Pancreas (tissue), 10 donors: ENCODE data around the gene NEK7. TPM values are rescaled to one million over a fixed set of nuclear protein-coding genes. Genes with fewer than 3 reads are reported as not detected.

Experiments
- ATAC-seq, 4 donors: fragments of 200-7000 bp; cut with Tn5 transposase; one replicate each; pipeline versions ENCODE4 v1.8.0 to v1.9.1; 2020; ENCODE audit warnings: mild to moderate bottlenecking in 4 of 4, moderate library complexity in 4 of 4
- DNase-seq, 6 donors: peaks; one replicate each; pipeline ENCODE4 v3.0.0-alpha.2; 2020
- FAIRE-seq: peaks from 2 replicates; lab custom pipeline; 2012; peaks lifted over from hg19 to GRCh38; lab: Jason Lieb, UNC
- H3K27ac ChIP-seq, 4 donors: fragments of 200-600 bp; sonication (generic); 1 replicate in 3 of 4; 2 replicates in 1 of 4; pipeline versions ENCODE4 v1.5.0 to v1.8.0; 2020
- H3K27me3 ChIP-seq, 4 donors: fragments of 200-600 bp; one replicate each; pipeline ENCODE4 v1.8.0; 2021
- H3K36me3 ChIP-seq, 3 donors: fragments of 200-600 bp; sonication (generic) in 1 of 3; one replicate each; pipeline versions ENCODE4 v1.5.0 to v1.8.0; 2020 to 2021
- H3K4me1 ChIP-seq, 3 donors: fragments of 200-600 bp; one replicate each; pipeline ENCODE4 v1.8.0; 2021
- H3K4me3 ChIP-seq, 4 donors: fragments of 200-600 bp; sonication (generic) in 2 of 4; one replicate each; pipeline versions ENCODE4 v1.5.0 to v1.8.0; 2020 to 2021
- H3K9me3 ChIP-seq, 4 donors: fragments of 200-600 bp; one replicate each; pipeline ENCODE4 v1.8.0; 2021
- CTCF ChIP-seq, 4 donors: fragments of 200-600 bp; sonication (generic) in 3 of 4; IDR thresholded peaks; one replicate each; pipeline versions ENCODE4 v1.5.0 to v1.8.0; 2021; ENCODE audit warnings: antibody characterized with exemption in 4 of 4
- WGBS, 2 donors: extraction: QIAGEN DNeasy Blood & Tissue Kit; methylation state at CpG; one replicate each; pipeline ENCODE4 v1.1.7; 2013; 5-methylcytosine and 5-hydroxymethylcytosine counted together
- intact Hi-C, 3 donors: fragments of 100-400 bp; cut with DNase I; formaldehyde crosslinking; loops; one replicate each; pipeline versions ENCODE4 v1.11.1 to v1.14.2; 2022
- polyA plus RNA-seq, 2 donors: library from polyadenylated mRNA; stranded (reverse); fragments of 200-250 nt; gene quantifications; one replicate each; pipeline ENCODE4 v1.2.3, GENCODE V29; 2013
- total RNA-seq, 6 donors: library from RNA; stranded (reverse); fragmentation: NEBNext Ultra II Directional in 4 of 6; extraction: Animal tissue kit (Norgen Biotek cat#: 25700) in 4 of 6; gene quantifications; one replicate each; pipeline versions ENCODE4 v1.2.1 to v1.2.4, GENCODE V29; 2021 to 2023
- donor health status: healthy with polysubstance abuse.
- donor health status: DM: no; HTN: no; CAD: no; lungs with moderate emphysema.
- donor health status: DM: no; HTN: no; CAD: no.
- donor health status: control.
- donor health status: control.
- donor health status: Bipolar disorder and iron deficiency.
- donor health status: DM: yes; HTN: yes; CAD: no.
- donor health status: DM: no; HTN: no; CAD: no.
- donor health status: DM: no; HTN: no; CAD: no.
- donor health status: DM: yes; HTN: yes; CAD: no.

The NEK7 gene
- total and polyA plus RNA-seq, 8 donors = 8.0 to 36.3 (median 20.9) TPM

- Histone ChIP-seq H3K27me3 (no peaks in the 10 kb centered on the region), H3K36me3 (no peaks in the 10 kb centered on the region), H3K4me3 (no peak overlapping the region), H3K9me3 (no peaks in the 10 kb centered on the region), H3K27ac (no peak overlapping the region), H3K4me1 (peaks cover 13 to 31% (median 15%) of the 10 kb centered on the region in 3 donors)
- FAIRE-seq (no peak), ATAC-seq (no peak), DNase-seq (no peak)
- intact Hi-C loops = no loop called here
- WGBS, 2 donors = 78 to 89% methylated on average over 1 of the region's 1 CpG
- no peak for TF ChIP-seq CTCF (IDR thresholded peaks at IDR 0.05)
Measured at GRCh38 chr1:198269646-198269940, 112.8 kb downstream of the NEK7 start.

GRCh38 chr1:198270273-198270828 lies 113.6 kb downstream of the NEK7 start:
- FAIRE-seq (no peak), DNase-seq (no peak), ATAC-seq (no peak)
- no peaks in the 10 kb centered on the region for H3K9me3 ChIP-seq
- no peaks in the 10 kb centered on the region for H3K36me3 ChIP-seq
- no peak overlapping the region for H3K27ac ChIP-seq
- TF ChIP-seq CTCF (IDR thresholded peaks at IDR 0.05) = no peak
- WGBS, 2 donors = 77 to 90% methylated on average over 1 of the region's 1 CpG
- no peak overlapping the region for H3K4me3 ChIP-seq
- peaks cover 13 to 27% (median 15%) of the 10 kb centered on the region in 3 donors for H3K4me1 ChIP-seq
- intact Hi-C loops = no loop called here
- H3K27me3 ChIP-seq = no peaks in the 10 kb centered on the region

- intact Hi-C loops = no loop called here
- Histone ChIP-seq H3K27ac (no peak overlapping the region), H3K36me3 (no peaks in the 10 kb centered on the region), H3K4me3 (no peak overlapping the region), H3K4me1 (peaks cover 13 to 27% (median 15%) of the 10 kb centered on the region in 3 donors), H3K27me3 (no peaks in the 10 kb centered on the region), H3K9me3 (no peaks in the 10 kb centered on the region)
- DNase-seq = no peak
- TF ChIP-seq CTCF (IDR thresholded peaks at IDR 0.05) = no peak
- no peak for ATAC-seq
- FAIRE-seq = no peak
Measured at GRCh38 chr1:198271467-198271866, 114.7 kb downstream of the NEK7 start.

GRCh38 chr1:198272492-198272891 lies 115.7 kb downstream of the NEK7 start:
- Histone ChIP-seq H3K9me3 (no peaks in the 10 kb centered on the region), H3K4me3 (no peak overlapping the region), H3K36me3 (no peaks in the 10 kb centered on the region), H3K27me3 (no peaks in the 10 kb centered on the region), H3K27ac (no peak overlapping the region), H3K4me1 (peaks cover 13 to 27% (median 15%) of the 10 kb centered on the region in 3 donors)
- peak in 2 of 4 donors; percentile 27 to 67 for ATAC-seq
- intact Hi-C loops = no loop called here
- 2 to 9% methylated on average over 1 of the region's 1 CpG for WGBS, 2 donors
- no peak for FAIRE-seq
- DNase-seq = no peak
- TF ChIP-seq CTCF (IDR thresholded peaks at IDR 0.05) = no peak

GRCh38 chr1:198273748-198274295 lies 117.0 kb downstream of the NEK7 start:
- DNase-seq (no peak), ATAC-seq (peak in 1 of 4 donors; percentile 25), FAIRE-seq (no peak)
- H3K27me3 ChIP-seq = no peaks in the 10 kb centered on the region
- no peaks in the 10 kb centered on the region for H3K9me3 ChIP-seq
- no peak overlapping the region for H3K4me3 ChIP-seq
- TF ChIP-seq CTCF (IDR thresholded peaks at IDR 0.05) = no peak
- intact Hi-C loops = no loop called here
- no peaks in the 10 kb centered on the region for H3K36me3 ChIP-seq
- H3K27ac ChIP-seq = no peak overlapping the region
- peaks cover 13 to 27% (median 15%) of the 10 kb centered on the region in 3 donors for H3K4me1 ChIP-seq
- WGBS, 2 donors = 63 to 74% methylated on average over 1 of the region's 1 CpG
